ENCODE measurements around the gene CALR3.

GRCh38 chr19:16435999-16436650 lies 59.8 kb downstream of the CALR3 start:
- TF ChIP-seq POLR2A (IDR thresholded peaks at IDR 0.05) (no peak), CTCF (IDR thresholded peaks at IDR 0.05 in 4 of 5, conservative IDR thresholded peaks at IDR 0.05 in 1 of 5) (no peak)

Measured in gastrocnemius medialis (tissue), 4 donors.